C4-2B (cell line): ENCODE measurements around the gene TRUB1.

Source experiments
- CTCF ChIP-seq: fragments of 450-650 bp; conservative IDR thresholded peaks from 2 replicates; pipeline ENCODE4 v1.5.1; 2017; ENCODE audit warnings: mild to moderate bottlenecking
- ZFX ChIP-seq: fragments of 450-650 bp; IDR thresholded peaks from 2 replicates; pipeline ENCODE4 v1.6.1; 2017

GRCh38 chr10:114943000-114943399 is 5.0 kb downstream of the TRUB1 start:
- TF ChIP-seq CTCF (no peak), ZFX (no peak)
